Panc1 (cell line): ENCODE data around the gene SH2D5. TPM values are rescaled to one million over a fixed set of nuclear protein-coding genes. Genes with fewer than 3 reads are reported as not detected.
"Not testable (repeated sequence)": the region's sequence is repeated elsewhere in the genome, so short reads cannot be mapped to it uniquely, and the experiment has no call there.

ENCODE experiments used
- ATAC-seq: fragments of 200-7000 bp; cut with Tn5 transposase; 2 replicates; pipeline ENCODE4 v1.9.1; 2020; ENCODE audit warnings: mild to moderate bottlenecking, moderate library complexity
- BruUV-seq: library from RNA; stranded (reverse); fragments of 400-500 nt; replicated peaks from 2 replicates; lab custom pipeline; 2021; lab: Mats Ljungman, UMichigan
- CTCF ChIA-PET: fragments of 300-600 bp; sonication (Branson Sonifier 250); formaldehyde crosslinking; loops from one replicate; lab custom pipeline; 2022; ENCODE audit warnings: antibody characterized with exemption; lab: Charles Lee
- POLR2A ChIA-PET: fragments of 300-600 bp; sonication (Branson Sonifier 250); formaldehyde crosslinking; loops from one replicate; lab custom pipeline; 2022; ENCODE audit warnings: antibody characterized with exemption; lab: Charles Lee
- DNase-seq: peaks from one replicate; pipeline ENCODE4 v3.0.0-alpha.2; 2010; ENCODE audit warnings: low read depth, low spot score
- H3K27ac ChIP-seq: 2 replicates; pipeline ENCODE4 v1.5.1; 2011; ENCODE audit warnings: mild to moderate bottlenecking, low read length, inconsistent platforms
- H3K27me3 ChIP-seq: fragments of 200-500 bp; sonication (Bioruptor generic); 2 replicates; pipeline ENCODE4 v1.6.0; 2014; ENCODE audit warnings: low read length, inconsistent platforms; ENCODE audit not compliant: control insufficient read depth, insufficient read depth
- H3K36me3 ChIP-seq: fragments of 200-500 bp; sonication (Bioruptor generic); 2 replicates; pipeline ENCODE4 v1.5.1; 2014; ENCODE audit warnings: inconsistent platforms, mild to moderate bottlenecking, low read length, moderate library complexity; ENCODE audit not compliant: control insufficient read depth, insufficient read depth
- H3K4me1 ChIP-seq: 2 replicates; pipeline ENCODE4 v1.5.1; 2011; ENCODE audit warnings: inconsistent platforms, mild to moderate bottlenecking, low read length, moderate library complexity; ENCODE audit not compliant: control insufficient read depth, insufficient read depth
- H3K4me3 ChIP-seq, 2 experiments: 2 replicates each; pipeline ENCODE4 v1.5.1; 2011 to 2012; ENCODE audit warnings: low read depth in 2 of 2, low read length in 2 of 2, mild to moderate bottlenecking in 2 of 2, inconsistent platforms in 1 of 2, moderate library complexity in 1 of 2
- H3K9me3 ChIP-seq: fragments of 200-500 bp; sonication (Bioruptor generic); 2 replicates; pipeline ENCODE4 v1.5.1; 2014; ENCODE audit warnings: low read depth, mild to moderate bottlenecking, inconsistent platforms, low read length, moderate library complexity; ENCODE audit not compliant: control insufficient read depth, insufficient read depth
- CTCF ChIP-seq: fragments of 450-650 bp; IDR thresholded peaks from 2 replicates; pipeline ENCODE4 v1.5.1; 2017; ENCODE audit warnings: mild to moderate bottlenecking
- POLR2AphosphoS5 ChIP-seq: IDR thresholded peaks from 2 replicates; pipeline ENCODE4 v1.6.1; 2012; ENCODE audit warnings: mild to moderate bottlenecking, low read depth, low read length, moderate library complexity
- REST ChIP-seq, 2 experiments: IDR thresholded peaks; 2 replicates each; pipeline ENCODE4 v1.6.1; 2011 to 2012; ENCODE audit warnings: low read depth in 2 of 2, control low read depth in 1 of 2, low read length in 1 of 2, mild to moderate bottlenecking in 1 of 2, moderate library complexity in 1 of 2; ENCODE audit not compliant: insufficient read depth in 1 of 2
- SIN3A ChIP-seq: IDR thresholded peaks from 2 replicates; pipeline ENCODE4 v1.6.1; 2012; ENCODE audit warnings: low read depth, mild to moderate bottlenecking, low read length, moderate library complexity, borderline replicate concordance; ENCODE audit not compliant: insufficient read depth
- TCF7L2 ChIP-seq: IDR thresholded peaks from 2 replicates; pipeline ENCODE4 v1.6.1; 2011; ENCODE audit warnings: mild to moderate bottlenecking, low read depth, low read length, inconsistent platforms
- in situ Hi-C: cut with HindIII; loops from 2 replicates; pipeline ENCODE4 v1.10.0; 2016; ENCODE audit warnings: low sequenced_read_pairs, low pct_unique_long_range_greater_than_20kb
- intact Hi-C: fragments of 100-400 bp; cut with micrococcal nuclease; formaldehyde crosslinking; loops from one replicate; pipeline ENCODE4 v1.10.0; 2022; ENCODE audit not compliant: unreplicated experiment
- total RNA-seq: library from RNA; stranded (reverse); gene quantifications from one replicate; pipeline ENCODE4 v1.2.1, GENCODE V29; 2021; ENCODE audit not compliant: unreplicated experiment

Gene SH2D5
- total RNA-seq, 1 experiment from 2014 or later = 23.3 TPM

- TF ChIP-seq REST (IDR thresholded peaks at IDR 0.05; ENCODE audit: insufficient read depth in 1 of 2, low read depth in 2 of 2, low read length in 1 of 2) (no peak), CTCF (no peak), TCF7L2 (no peak), SIN3A (no peak), POLR2AphosphoS5 (no peak)
- Histone ChIP-seq H3K36me3 (no peaks in the 10 kb centered on the region), H3K27me3 (no peaks in the 10 kb centered on the region), H3K27ac (no peak overlapping the region), H3K4me1 (peaks cover 3% of the 10 kb centered on the region; the same call in 1 of the 2 replicates), H3K4me3 (no peak overlapping the region), H3K9me3 (no peaks in the 10 kb centered on the region)
- ChIA-PET POLR2A (no interaction called here), CTCF (no interaction called here)
- in situ Hi-C loops (no loop called here), intact Hi-C loops (no loop called here)
- no TSS peak for BruUV-seq
- DNase-seq (no peak), ATAC-seq (no peak)
Observed at GRCh38 chr1:20719871-20720620, 12.5 kb downstream of the SH2D5 start.

GRCh38 chr1:20719261-20719660 is 13.2 kb downstream of the SH2D5 start:
- intact Hi-C loops = no loop called here
- no peak overlapping the region for H3K4me3 ChIP-seq
- TF ChIP-seq REST (IDR thresholded peaks at IDR 0.05; ENCODE audit: insufficient read depth in 1 of 2, low read depth in 2 of 2, low read length in 1 of 2) (no peak), POLR2AphosphoS5 (no peak), TCF7L2 (no peak), CTCF (no peak), SIN3A (no peak)

GRCh38 chr1:20718343-20718882 is 14.1 kb downstream of the SH2D5 start:
- intact Hi-C loops, ATAC-seq, CTCF ChIA-PET, DNase-seq, H3K4me1 ChIP-seq, H3K27me3 ChIP-seq, BruUV-seq, in situ Hi-C loops, H3K36me3 ChIP-seq, H3K9me3 ChIP-seq: not testable (repeated sequence)
- Histone ChIP-seq H3K4me3 (peak overlapping the region; percentile 41 to 60), H3K27ac (peak overlapping the region; percentile 57; the same call in 1 of the 2 replicates)
- POLR2A ChIA-PET = interaction anchor here (0.6 to 1.2 kb wide), 2 partner anchors 30 to 68 kb away, joined by 3 read pairs; no protein-coding TSS in a partner anchor

More at GRCh38 chr1:20719261-20719660, 13.2 kb downstream of the SH2D5 start:
- no peak for ATAC-seq
- Histone ChIP-seq H3K36me3 (no peaks in the 10 kb centered on the region), H3K9me3 (no peaks in the 10 kb centered on the region), H3K27me3 (no peaks in the 10 kb centered on the region), H3K27ac (no peak overlapping the region), H3K4me1 (peaks cover 3% of the 10 kb centered on the region; the same call in 1 of the 2 replicates)
- CTCF ChIA-PET = no interaction called here
- no TSS peak for BruUV-seq
- DNase-seq = no peak
- in situ Hi-C loops = no loop called here
- POLR2A ChIA-PET = no interaction called here
